ENCODE data around the gene TMEM87B.

GRCh38 chr2:112010751-112011150 lies 44.3 kb upstream of the TMEM87B start:
- TF ChIP-seq POLR2A (IDR thresholded peaks at IDR 0.05), result no peak
- no peak for TF ChIP-seq CTCF (IDR thresholded peaks at IDR 0.05)
- TF ChIP-seq EP300 (IDR thresholded peaks at IDR 0.05), result no peak
